NCI-H526 (cell line): ENCODE data around the gene ASF1A.
A peak's percentile ranks its signal among the peaks of the same experiment; 100 is the strongest.

Source experiments
- DNase-seq, 2 experiments: peaks; one replicate each; lab custom pipeline; 2025; lab: John Stamatoyannopoulos, UW

The ASF1A gene

DNA sequence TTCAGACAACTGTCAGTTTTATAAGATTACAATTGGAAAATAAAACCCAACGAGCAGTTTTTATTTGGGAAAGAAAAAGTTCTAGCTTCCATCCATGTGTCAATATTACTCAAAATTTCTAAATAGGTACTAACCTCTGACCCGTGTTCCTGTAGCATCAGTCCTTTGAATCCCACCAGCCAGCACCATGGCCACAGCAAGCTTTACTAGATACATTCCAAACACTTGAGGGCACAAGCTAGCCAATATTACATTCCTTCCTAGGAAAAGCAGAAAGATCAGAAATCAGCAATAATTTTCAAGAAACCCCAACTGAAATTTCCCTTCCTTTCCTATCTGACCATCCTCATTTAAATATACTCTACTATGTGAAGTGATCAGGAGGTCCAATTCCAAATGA is 19.2 kb downstream of the ASF1A start:
- no peak for DNase-seq

DNA sequence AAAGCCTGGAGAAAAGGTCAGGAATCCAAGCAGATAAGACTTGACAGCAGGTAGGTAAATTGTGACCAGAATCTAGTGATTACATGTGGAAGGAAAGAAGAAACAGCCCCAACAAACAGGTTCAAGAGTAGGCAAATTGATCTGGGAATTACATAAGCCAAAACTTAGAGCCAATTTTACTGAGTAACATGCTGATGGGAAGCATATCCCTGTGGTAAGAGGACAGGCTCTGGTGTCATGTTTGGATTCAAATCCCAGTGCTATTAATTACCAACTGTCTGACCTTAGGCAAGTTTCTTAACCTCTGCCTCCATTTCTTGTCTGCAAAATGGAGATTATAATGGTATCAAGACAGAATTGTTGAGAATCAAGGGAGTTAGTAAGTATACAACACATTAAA is 20.6 kb downstream of the ASF1A start:
- DNase-seq = no peak

GRCh38 chr6:118917546-118918328 is 23.8 kb downstream of the ASF1A start:
- DNase-seq = no peak

DNA sequence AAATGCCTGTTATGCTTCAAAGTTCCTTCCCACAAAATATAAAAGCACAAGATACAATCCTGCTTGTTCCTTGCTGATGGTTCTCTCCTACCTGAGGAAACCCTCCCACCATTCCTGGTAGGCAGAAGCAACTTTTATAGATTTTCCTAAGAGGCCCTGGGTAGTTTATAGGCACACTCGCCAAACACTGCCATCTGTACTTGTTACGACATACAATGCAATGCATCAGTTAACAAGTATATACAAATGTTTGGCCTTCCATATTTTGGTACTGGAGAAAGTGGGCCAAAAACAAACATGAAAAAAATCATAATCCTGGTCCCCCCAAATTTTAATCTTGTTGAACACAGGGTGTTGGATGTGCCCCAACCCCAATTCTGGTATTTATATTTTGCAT is 24.4 kb downstream of the ASF1A start:
- DNase-seq = no peak

DNA sequence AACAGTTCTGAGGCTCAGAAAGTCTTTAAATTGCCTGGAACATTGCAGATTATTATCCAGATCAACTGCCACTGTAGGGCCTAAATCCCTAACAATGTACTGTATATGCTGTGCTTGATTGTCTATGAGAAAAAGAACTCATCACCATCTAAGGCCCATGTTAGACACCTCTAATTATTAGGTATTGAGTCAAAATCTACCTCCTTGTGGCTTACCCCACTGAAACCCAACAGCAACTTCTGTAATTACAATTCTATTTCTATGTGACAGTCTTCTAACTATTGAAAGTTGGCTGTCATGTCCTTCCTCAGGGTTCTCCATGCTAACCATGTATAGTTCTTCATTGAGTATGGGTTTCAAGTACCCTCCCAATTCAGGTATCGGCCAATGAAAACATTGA is 27.1 kb downstream of the ASF1A start:
- no peak for DNase-seq

DNA sequence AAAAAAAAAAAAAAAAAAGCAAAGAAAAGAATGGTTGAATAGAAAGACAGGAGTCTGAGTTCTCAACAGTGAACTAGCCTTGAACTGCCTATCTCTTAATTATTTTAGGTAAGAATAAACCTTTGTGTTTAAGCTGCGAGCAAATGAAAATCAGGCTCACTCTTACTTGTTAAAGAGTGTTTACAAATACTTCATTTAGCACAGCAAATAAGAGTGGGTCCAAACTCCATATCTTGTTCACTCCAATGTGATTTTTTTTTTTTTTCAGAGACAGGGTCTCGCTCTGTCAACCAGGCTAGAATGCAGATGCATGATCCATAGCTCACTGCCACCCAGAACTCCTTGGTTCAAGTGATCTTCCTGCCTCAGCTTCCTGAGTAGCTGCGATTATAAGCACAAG is 29.1 kb downstream of the ASF1A start:
- DNase-seq = no peak

- no peak for DNase-seq
These were observed 36.7 kb downstream of the ASF1A start for GRCh38 chr6:118930680-118931079.

DNA sequence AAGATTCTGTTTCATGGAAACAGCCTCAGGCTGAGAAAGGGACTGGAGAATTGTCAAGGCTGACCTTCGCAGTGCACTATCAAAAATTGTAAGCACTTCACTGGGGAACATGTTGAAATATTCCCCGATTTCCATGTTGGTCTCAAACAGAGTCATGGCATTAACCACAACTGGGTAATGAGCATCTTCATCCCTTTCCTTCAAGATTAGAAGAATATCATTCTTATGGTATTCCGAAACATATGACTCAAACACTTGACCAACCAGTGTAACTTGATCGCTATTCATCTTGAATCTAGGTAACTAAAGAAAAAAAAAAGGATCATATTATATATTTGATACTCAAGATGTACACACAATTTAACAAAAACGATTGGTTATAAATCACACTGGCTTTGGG is 37.5 kb downstream of the ASF1A start:
- no peak for DNase-seq

GRCh38 chr6:118932421-118932820 is 38.5 kb downstream of the ASF1A start:
- DNase-seq = no peak

GRCh38 chr6:118933855-118934460 is 40.0 kb downstream of the ASF1A start:
- DNase-seq = peak; percentile 27 to 48

- DNase-seq = peak; percentile 72 to 96
These were observed 40.7 kb downstream of the ASF1A start, which contains the start of gene MCM9 for GRCh38 chr6:118934461-118935330. TSS of gene MCM9 (minus strand) at chr6:118935159. CDS start at chr6:118931723, 3,436 bp downstream.

GRCh38 chr6:118935331-118935668 is 41.3 kb downstream of the ASF1A start:
- no peak for DNase-seq

DNA sequence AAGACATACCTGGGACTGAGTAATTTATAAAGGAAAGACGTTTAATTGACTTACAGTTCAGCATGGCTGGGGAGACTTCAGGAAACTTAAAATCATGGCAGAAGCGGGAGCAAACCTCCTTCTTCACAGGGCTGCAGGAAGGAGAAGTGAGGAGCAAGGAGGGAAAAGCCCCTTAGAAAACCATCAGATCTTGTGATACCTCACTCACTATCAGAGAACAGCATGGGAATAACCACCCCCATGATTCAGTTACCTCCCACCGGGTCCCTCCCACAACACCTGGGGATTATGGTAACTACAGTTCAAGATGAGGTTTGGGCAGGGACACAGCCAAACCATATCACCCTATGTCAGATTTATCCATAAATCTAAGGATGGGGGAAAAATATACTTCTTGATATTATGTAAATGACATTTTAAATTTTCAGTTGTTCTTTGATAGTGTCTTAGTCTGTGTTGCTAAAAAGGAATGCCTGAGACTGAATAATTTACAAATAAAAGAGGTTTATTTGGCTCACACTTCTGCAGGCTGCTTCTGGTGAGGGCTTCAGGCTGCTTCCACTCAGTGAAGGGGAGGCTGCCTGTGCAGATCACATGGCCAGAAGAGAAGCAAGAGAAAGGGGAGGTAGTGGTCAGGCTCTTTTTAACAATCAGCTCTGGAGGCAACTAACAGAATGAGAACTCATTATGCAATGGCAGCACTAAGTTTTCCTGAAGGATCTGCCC is 42.2 kb downstream of the ASF1A start:
- DNase-seq = peak in 1 of 2 experiments; percentile 12

GRCh38 chr6:118939683-118940082 is 45.7 kb downstream of the ASF1A start:
- no peak for DNase-seq

- no peak for DNase-seq
These were observed 46.8 kb downstream of the ASF1A start for GRCh38 chr6:118940770-118941169.

DNA sequence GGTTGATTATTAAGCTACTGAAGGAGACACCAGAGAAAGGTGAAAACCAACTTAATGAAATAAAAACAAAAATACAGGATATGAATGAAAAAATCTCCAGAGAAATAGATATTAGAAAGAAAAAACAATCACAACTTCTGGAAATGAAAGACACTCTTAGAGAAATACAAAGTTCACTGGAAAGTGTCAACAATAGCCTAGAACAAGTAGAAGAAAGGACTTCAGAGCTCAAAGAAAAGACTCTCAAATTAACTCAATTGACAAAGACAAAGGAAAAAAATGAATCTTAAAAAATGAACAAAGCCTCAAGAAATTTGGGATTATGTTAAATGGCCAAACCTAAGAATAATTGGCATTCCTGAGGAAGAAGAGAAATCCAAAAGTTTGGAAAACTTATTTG is 51.3 kb downstream of the ASF1A start:
- no peak for DNase-seq

DNA sequence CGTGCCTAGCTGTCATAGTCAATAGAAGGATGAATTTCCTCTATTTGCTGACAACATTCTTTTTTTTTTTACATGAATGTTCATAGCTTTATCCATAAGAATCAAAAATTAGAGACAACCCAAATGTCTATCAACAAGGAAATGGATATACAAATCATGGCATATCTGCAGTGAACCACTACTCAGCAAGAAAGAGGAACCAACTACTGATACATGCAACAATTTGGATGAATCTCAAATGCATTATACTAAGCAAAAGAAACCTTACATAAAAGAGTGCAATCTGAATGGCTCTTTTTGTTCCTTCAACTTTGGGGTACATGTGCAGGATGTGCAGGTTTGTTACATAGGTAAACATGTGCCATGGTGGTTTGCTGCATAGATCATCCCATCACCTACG is 58.7 kb downstream of the ASF1A start:
- DNase-seq = no peak

DNA sequence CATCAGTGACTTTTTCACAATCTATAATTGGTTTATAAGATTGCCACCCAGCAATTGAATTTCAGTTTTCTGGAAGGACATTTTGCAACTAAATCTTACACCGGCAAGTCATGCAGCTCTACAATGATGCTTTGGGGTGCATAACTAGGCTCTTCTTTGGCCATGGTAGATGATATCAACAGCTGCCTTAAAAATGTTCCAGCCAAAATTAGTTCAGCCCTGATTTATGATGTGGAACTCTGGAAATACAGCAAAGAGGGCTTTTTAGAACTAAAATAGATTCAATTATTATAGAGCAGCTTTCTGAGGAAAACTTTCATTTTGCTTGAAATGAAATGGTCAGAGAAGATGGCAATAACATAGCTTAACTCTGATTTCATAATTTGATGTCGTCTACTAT is 59.4 kb downstream of the ASF1A start:
- DNase-seq = no peak
